GM21390 (cell line): ENCODE data around the gene CEACAM21.
A peak's percentile ranks its signal among the peaks of the same experiment; 100 is the strongest.

Experiments used
- ATAC-seq: cut with Tn5 transposase; IDR thresholded peaks from one replicate; pipeline ENCODE4 v1.9.1; 2021; ENCODE audit not compliant: unreplicated experiment

The CEACAM21 gene

DNA sequence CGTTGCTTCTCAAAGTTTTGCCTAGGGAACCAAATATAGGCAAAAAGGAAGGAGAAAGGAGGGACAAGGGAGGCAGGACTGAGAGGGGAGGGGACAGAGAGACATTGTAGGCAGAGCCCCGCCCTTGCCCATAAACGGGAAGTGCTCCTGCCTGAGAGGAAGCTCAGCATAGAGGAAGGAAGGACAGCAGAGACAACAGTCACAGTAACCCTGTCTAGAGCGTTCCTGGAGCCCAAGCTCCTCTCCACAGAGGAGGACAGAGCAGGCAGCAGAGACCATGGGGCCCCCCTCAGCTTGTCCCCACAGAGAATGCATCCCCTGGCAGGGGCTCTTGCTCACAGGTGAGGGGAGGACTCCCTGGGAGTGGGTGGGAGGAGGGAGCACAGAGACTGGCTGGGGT, at the start of gene CEACAM21:
Gene CEACAM21 (plus strand): TSS at position 169 of the 400 bp plus-strand sequence. CDS start 109 bp downstream, at position 278.
- ATAC-seq, result peak; percentile 78

DNA sequence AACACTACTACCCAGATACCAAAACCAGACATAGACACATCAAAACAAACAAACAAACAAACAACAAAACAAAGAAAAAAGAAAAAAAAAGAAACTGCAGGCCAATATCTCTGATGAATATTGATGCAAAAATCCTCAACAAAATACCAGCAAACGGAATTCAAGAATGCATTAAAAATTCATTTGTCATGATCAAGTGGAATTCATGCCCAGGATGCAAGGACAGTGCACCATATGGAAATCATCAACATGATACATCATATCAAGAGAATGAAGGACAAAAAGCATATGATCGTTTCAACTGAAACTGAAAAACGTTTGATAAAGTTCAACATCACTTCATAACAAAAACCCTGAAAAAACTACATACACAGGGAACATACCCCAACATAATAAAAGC, 48.9 kb upstream of the CEACAM21 start:
- ATAC-seq, result no peak

DNA sequence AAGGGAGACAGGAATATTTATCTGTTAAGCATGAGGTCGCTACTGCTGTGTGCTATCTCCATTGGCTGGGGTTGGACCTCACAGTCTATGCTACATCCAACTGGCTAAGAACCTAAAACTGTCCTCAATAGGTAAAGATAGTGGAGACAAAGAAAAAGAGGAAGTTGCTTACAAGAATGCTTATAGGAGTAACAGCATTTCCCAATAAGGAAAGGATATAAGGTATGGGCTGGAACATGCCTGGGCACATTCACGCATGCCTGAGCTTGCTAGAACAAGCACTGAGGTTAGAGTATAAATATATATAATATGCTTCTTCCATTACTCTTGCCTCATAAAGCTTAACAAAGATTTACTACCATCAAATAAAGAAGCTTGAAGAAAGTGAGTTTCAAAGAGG, 47.9 kb upstream of the CEACAM21 start:
- ATAC-seq, result no peak

DNA sequence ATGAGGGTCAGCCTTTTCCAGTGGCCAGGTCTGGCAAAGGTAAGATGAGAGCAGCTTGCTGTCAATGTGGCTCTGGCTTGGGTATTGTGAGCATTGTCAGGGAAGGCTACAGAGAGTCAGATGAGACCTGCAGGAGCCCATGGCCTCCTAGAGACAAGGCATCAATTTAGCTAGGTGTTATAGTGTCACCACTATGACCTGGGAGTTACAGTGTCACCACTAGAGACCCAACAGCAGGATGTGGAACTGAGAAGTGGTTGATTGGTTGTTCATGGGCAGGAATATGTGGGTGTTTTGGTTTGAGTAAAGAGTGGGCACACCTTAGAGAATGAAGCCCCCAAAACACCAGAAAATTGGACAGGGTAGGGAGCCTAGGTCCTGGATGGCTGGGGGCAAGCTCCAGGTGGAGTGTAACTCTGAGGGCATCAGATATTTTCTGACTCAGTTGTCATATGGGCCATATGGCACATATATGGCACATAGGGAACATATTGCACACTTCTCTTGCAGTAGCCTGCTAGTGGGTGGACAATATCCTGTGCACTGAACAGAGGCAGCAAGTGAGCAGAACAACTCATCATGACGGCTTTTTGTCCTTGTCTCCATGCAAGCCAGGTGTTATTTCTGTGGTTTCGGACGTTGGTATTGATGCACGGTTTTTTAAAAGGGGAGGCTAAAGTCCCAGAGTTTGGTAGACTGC, 46.3 kb upstream of the CEACAM21 start:
- no peak for ATAC-seq

DNA sequence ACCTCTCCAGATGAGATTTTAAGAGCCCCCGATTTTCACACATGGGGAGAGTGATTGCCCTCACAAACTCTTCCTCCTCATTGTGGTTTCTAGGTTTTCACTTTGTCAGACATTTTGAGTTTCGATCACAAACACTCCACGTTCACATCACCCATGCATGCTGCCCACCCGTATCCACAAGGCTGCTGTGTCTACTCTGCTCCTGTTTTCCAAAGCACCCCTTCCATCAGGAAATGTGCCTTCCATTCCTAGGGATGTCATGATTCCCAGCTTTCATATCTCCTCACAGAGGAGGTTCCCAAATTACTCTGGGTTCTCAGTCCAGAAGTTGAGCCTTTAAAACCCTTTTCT, 45.8 kb upstream of the CEACAM21 start:
- no peak for ATAC-seq

DNA sequence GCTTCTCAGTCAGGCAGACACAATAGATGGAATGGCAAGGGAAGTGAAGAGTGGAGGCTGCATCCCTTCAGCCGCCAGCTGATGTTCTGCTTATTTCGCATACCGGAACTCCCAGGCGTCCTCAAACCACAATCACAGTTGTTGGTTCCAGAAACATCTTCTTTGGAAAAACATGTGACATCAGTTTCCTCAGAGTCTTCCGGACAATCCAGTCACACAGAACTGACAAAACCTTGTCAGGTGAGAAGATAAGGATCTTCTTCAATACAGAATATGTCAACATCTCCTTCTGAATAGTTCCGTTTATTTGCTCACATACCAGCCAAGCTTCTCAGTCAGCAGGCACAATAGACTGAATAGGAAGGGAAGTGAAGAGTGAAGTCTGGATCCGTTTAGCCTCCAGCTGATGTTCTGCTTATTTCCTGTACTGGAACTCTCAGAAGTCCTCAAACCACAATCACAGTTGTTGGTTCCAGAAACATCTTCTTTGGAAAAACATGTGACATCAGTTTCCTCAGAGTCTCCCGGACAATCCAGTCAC, 45.1 kb upstream of the CEACAM21 start:
- no peak for ATAC-seq

DNA sequence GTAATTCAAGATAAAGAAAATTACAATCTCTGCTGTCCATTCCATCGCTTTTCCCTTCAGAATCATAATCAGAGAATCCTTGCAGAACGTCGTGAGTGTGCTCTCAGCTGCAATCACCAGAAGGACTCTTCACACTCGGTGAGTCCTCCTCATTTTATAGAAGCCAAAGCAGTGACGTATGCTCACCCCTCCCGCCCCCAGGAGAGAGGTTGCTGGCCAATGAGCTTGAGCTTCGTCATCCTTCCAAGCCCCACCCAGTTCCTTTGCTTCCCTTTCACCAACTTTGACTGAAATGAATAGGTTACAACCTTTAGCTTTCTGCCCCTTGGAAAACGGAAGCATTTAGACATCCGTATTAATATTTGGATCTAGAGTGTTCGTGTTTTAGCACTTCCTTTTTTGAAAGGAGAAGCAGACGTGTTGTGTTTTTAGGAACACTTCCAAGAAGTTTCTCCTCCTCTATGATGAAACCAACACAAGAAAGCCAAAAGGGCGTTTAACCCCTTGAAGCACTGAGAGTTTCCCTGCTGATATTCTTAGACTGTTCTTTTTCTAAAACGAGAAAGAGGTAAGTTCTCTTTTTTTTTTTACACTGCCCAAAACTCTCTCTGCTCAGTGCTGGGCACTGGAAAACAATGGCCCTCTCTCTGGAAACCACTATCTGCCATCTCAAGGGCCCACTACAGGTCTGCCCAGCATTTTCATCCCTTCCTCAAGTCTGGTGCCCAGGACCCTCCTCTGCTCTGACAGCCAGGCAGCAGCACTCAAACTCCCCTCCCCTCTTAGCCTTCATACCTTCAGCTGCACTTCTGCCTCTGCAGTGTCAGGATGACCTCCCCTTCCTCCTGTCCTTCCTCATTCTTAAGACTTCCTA, 44.3 kb upstream of the CEACAM21 start:
- peak; percentile 40 for ATAC-seq

DNA sequence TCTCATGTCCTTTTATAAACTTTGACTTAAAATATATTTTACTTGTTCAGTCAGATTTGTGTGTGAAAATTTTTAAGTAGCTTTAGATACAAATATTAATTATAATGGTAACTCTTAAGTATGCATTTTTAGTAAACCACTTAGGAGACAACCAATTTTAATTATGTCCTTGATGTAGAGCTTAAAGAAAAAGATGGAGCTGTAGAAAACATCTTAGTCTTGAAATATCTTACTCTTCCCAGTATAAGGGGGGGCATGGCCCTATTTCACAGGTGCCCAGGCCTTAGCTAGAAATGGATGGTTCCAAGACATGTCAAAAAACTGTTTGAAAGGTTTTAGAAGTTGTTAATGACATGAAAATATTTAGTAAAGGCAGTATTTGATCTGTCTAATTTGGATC, 43.4 kb upstream of the CEACAM21 start:
- no peak for ATAC-seq

DNA sequence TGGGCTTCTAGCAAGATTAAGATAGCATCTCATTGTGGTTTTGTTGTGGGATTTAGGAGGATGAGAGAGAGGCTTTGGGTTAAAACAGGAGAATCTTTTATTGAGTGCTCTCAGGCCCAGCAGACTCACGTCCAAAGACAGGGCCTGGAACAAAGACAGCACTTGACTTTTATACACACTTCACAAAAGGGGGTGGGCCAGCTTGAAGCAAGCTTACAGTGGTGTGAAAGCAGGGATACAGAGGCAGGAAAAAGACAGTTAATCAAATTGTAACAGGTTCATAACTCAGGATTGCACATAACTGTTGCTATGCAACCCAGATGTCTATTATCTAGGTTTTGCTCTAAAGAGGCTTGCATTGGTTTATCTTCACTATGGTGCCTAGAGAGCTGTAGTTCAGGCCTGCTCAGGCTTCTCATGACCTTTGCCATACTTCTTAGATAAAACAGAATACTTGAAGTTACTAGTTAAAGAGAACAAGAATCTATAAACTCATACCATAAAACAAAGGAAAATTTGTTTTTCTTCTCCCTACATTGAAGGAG, 42.2 kb upstream of the CEACAM21 start:
- ATAC-seq, result no peak

DNA sequence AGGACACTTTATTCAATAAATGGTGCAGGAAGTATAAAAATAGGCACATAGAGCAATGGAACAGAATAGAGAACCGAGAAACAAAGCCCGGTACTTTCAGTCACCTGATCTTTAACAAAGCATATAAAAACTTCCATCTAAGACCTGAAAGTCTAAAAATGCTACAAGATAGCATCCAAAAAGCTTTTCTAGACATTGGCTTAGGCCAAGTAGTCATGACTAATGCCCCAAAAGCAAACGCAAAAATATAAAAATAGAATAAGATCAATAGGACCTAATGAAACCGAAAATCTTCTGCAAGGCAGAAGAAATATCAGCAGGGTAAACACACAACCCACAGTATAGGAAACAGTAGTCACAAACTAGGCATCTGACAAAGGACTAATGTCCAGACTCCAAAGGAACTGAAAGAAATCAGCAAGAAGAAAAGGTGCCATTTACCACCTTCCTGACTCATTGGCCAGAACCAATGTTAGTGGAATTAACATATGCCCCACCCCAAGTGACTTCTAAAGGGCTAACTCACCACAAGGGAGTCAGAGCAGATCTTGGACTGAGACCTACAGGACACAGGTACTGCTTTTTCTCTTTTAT, 40.8 kb upstream of the CEACAM21 start:
- ATAC-seq, result peak; percentile 71

DNA sequence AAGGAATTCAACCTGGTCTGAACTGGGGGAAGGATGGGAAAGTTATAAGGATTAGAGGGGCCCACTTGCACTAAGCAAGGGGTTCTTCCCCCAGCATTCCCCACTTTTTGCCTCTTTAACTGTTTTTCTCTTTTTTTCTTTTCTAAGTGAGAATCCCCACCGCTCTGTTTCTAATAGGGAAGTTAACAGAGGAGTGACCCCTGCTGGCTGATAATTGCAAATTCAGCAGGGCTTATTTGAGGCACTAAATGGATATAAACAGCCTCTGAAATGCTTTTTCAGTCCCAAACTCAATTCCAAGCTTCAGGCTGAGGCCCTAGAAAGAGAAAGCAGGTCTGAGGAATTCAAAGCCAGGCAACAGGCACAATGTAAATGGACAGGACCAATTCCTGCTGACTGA, 38.2 kb upstream of the CEACAM21 start:
- no peak for ATAC-seq

DNA sequence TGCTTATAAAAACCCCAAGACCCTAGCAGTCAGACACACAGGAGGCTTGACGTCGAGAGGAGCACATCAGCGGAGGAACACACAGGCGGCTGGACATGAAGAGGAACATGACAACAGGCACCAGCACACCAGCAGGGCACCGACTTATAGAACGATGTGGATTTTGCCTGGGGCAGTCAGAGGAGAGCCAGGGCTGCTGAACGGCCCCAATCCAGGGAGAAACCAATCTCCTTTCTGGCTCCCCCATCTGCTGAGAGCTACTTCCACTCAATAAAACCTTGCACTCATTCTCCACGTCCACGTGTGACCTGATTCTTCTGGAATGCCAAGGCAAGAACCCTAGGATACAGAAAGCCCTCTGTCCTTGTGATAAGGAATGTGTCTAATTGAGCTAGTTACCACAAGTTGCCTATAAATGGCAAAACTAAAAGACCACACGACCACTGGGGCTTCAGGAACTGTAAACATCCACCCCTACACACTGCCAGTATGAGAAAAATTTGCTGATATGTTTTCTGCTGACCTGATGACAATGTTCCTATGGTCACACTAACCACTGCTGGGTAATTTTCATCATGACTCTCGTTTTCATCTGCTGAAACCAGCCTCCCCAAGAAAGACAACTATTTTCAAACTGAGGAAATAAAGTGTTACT, 35.8 kb upstream of the CEACAM21 start:
- no peak for ATAC-seq

DNA sequence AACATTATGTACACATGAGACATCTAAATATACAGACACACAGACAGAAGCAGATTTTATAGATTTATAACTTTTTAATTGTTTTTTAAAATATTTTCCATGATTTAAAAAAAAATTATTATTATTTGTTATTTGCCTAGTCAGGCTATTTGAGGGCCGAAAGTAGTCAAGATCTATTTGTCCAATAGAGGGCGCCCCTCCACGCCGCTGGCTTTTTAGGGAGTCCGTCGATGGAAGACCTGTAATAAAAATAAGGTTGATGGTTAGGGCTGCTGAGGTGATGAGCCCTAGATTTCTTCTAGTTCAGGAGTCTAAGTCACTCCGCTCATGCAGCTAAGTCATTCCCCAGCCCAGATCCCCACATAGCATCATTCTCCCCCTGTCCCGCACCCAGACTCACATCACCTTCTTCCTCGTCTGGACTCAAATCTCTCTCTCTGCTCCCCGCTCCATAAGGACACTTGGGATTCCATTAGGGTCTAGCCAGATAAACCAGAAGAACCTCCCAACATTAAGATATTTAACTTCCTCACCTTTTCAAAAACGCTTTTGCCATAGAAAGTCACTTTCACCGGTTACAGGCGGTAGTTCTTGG, 33.9 kb upstream of the CEACAM21 start:
- no peak for ATAC-seq

DNA sequence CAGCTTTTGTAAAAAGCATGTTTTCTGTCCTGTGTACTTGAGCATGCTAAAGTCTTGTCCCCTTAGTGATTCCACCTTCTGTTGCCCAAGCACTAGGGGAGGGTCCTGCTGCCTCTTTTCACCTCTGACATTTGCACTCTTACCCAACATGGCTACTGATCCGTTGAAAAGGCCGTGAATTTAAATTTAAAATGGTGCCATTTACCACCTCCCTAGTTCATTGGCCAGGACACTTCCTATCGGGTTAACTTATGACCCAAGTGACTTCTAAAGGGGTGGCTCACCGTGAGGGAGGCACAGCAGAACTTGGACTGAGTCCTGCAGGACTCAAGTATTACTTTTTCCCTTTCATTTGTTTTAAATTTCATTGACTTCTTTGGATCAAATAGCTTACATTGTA, 33.3 kb upstream of the CEACAM21 start:
- ATAC-seq, result no peak

DNA sequence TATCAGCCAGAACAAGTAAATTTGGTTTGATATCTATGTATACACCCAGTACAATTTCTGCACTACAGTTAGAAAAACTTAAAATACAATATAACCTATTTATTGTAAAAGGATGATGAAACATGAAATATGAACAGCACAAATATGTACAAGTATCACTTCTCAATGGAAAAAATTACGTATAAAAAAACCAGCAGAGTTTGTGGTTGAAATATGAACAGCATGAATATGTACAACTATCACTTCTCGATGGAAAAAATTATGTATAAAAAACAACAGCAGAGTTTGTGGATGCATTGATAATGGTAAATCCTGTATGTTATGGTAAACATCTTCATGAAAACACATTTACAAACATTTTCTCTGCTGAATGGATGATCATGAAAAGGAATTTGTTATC, 32.4 kb upstream of the CEACAM21 start:
- ATAC-seq, result no peak

DNA sequence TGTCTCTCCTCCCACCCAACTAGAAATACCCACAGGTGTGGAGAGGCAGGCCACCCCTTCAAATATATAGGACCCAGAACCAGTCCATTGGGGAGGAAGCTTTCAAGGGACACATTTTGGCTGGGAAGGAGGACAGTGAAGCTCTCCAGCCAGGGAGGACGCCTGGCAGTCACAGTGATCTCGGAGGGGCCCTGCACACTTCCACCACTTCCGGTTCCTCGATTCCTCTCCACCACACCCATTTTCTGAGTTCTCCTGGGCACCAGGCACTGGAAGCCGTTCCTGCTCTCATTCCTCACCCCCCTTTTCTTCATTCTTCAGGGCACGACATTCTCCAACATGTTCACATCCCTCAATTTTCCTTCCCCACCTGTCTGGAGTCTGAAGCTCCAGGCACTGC, 30.4 kb upstream of the CEACAM21 start:
- ATAC-seq, result no peak

DNA sequence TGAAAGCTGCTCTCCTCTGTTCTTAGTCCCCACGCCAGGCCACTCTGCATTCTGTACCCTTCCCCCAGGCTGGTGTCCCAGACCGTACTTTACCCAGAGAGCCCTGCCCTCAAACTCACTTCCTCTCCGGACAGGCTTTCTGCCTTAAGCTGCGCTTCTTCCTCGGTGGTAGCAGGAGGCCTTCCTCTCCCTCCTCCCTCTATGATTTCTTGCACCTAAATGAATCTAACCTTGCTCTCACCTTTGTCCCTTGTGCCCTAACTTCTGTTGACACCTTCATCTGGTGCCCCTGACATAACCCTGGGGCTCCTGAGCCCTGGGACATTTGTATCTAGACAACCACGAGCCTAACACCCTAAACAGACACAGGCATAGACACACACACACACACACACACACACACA, 29.6 kb upstream of the CEACAM21 start:
- ATAC-seq, result no peak

DNA sequence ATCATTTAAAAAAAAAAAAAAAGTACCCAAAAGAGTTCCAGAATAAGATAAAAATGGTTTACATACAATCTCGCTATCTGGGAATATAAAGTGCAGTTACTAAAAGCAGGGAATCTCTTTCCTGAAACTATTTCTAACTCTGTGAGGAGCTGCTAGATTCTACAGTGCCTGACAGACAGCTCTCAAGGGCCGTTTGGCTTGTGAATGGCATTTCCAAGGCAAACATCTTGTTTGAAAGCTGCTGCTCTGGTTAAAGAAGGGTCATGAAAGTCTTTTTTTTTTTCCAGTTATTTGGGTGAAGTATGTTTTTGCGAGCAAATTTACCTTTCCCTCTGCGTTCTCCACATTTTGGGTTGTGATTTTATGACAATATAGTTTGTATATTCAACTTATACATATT, 29.0 kb upstream of the CEACAM21 start:
- ATAC-seq, result no peak

DNA sequence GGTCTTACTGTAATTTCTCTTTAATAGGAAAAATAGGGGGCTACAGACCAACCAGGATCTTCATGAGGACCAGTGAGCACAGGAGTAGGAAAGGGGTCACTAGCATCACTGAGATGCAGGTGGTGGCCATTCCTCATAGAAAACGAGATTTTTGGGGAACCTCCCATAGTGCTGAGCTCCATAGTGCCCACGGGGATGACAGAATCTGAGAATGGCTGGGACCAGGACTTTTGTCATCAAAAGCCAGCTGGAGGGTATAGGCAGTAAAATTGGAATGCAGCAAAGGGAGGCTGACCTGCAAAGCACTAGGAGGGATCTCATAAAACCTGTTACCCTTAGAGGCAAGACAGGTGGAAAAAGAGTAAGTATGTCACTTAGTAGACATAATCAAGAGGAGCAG, 28.4 kb upstream of the CEACAM21 start:
- ATAC-seq, result no peak

DNA sequence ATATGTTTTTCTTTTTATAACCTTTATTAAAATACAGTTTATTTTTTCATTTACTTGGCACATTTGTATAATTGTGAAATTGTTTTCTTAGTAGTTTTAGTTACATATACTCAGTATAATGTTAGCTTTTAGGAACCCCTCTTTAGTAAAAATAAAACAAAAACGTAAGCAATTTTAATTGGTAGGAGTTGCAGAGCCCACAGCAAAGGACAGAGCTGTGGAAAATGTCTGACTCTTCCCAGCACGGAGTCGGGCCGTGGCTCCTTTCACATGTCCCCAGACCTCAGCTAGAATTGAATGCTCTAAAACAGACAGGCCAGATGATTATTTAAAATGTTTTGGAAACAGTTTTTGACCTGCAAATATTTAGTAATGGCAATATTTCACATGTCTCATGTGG, 27.9 kb upstream of the CEACAM21 start:
- no peak for ATAC-seq
